Peyer's patch (tissue), 4 donors: ENCODE results near the gene KRT8. TPM values are rescaled to one million over a fixed set of nuclear protein-coding genes. Genes with fewer than 3 reads are reported as not detected.

Source experiments
- DNase-seq, 3 donors: peaks; one replicate each; pipeline ENCODE4 v3.0.0-alpha.2; 2017 to 2019
- H3K27ac ChIP-seq, 4 donors: fragments of 200-600 bp; sonication (generic); one replicate each; pipeline ENCODE4 v1.5.1; 2016 to 2019
- H3K27me3 ChIP-seq, 2 donors: fragments of 200-600 bp; sonication (generic); one replicate each; pipeline ENCODE4 v1.5.1; 2019
- H3K36me3 ChIP-seq, 3 donors: fragments of 200-600 bp; sonication (generic); one replicate each; pipeline ENCODE4 v1.5.1; 2016 to 2019
- H3K4me1 ChIP-seq, 4 donors: fragments of 200-600 bp; sonication (generic); one replicate each; pipeline ENCODE4 v1.5.1; 2016 to 2019
- H3K4me3 ChIP-seq, 4 donors: fragments of 200-600 bp; sonication (generic); 1 replicate in 3 of 4; 2 replicates in 1 of 4; pipeline ENCODE4 v1.5.1; 2016 to 2019; ENCODE audit warnings: mild to moderate bottlenecking in 1 of 4
- H3K9me3 ChIP-seq, 4 donors: fragments of 200-600 bp; sonication (generic); one replicate each; pipeline ENCODE4 v1.5.1; 2016 to 2019; ENCODE audit warnings: mild to moderate bottlenecking in 1 of 4
- CTCF ChIP-seq, 6 experiments: fragments of 450-650 bp in 4 of 6; fragments of 200-600 bp in 2 of 6; sonication (generic) in 1 of 6; IDR thresholded peaks; one replicate each; pipeline ENCODE4 v1.5.1; 2017 to 2019; ENCODE audit warnings: antibody characterized with exemption in 6 of 6, mild to moderate bottlenecking in 3 of 6, moderate library complexity in 1 of 6
- POLR2A ChIP-seq, 2 donors: fragments of 450-650 bp; IDR thresholded peaks; one replicate each; pipeline ENCODE4 v1.5.1; 2017; ENCODE audit warnings: antibody characterized with exemption in 2 of 2, mild to moderate bottlenecking in 2 of 2, moderate library complexity in 2 of 2
- total RNA-seq, 4 donors: library from RNA; depleted of rRNA; stranded (reverse); fragments of >200 nt; gene quantifications; one replicate each; pipeline ENCODE4 v1.1.0, GENCODE V29; 2016

KRT8 gene
- total RNA-seq, 4 donors from 2014 or later: 1,046 to 2,452 (median 2,098) TPM

GRCh38 chr12:52878507-52879393 is 26.1 kb downstream of the KRT8 start:
- Histone ChIP-seq H3K4me1 (peaks cover 0 to 33% (median 4%) of the 10 kb centered on the region in 4 donors), H3K9me3 (no peaks in the 10 kb centered on the region), H3K27ac (no peak overlapping the region), H3K4me3 (peak overlapping the region in 3 of 4 donors; percentile 32 to 48 (median 46)), H3K36me3 (no peaks in the 10 kb centered on the region), H3K27me3 (no peaks in the 10 kb centered on the region)
- no peak for TF ChIP-seq CTCF (IDR thresholded peaks at IDR 0.05)
- no peak for TF ChIP-seq POLR2A (IDR thresholded peaks at IDR 0.05)
- DNase-seq: no peak

- TF ChIP-seq CTCF (IDR thresholded peaks at IDR 0.05) (no peak), POLR2A (IDR thresholded peaks at IDR 0.05) (no peak)
- Histone ChIP-seq H3K27me3 (no peaks in the 10 kb centered on the region), H3K36me3 (no peaks in the 10 kb centered on the region), H3K27ac (no peak overlapping the region), H3K9me3 (no peaks in the 10 kb centered on the region), H3K4me3 (no peak overlapping the region), H3K4me1 (peaks cover 0 to 46% (median 7%) of the 10 kb centered on the region in 4 donors)
- no peak for DNase-seq
Measured at GRCh38 chr12:52877242-52877641, 27.6 kb downstream of the KRT8 start.

GRCh38 chr12:52876372-52876771 is 28.5 kb downstream of the KRT8 start:
- Histone ChIP-seq H3K4me3 (no peak overlapping the region), H3K36me3 (no peaks in the 10 kb centered on the region), H3K9me3 (no peaks in the 10 kb centered on the region), H3K4me1 (peaks cover 0 to 54% (median 7%) of the 10 kb centered on the region in 4 donors), H3K27me3 (no peaks in the 10 kb centered on the region), H3K27ac (no peak overlapping the region)
- TF ChIP-seq POLR2A (IDR thresholded peaks at IDR 0.05): no peak
- TF ChIP-seq CTCF (IDR thresholded peaks at IDR 0.05): no peak
- peak in 1 of 3 donors; percentile 83 for DNase-seq

DNA sequence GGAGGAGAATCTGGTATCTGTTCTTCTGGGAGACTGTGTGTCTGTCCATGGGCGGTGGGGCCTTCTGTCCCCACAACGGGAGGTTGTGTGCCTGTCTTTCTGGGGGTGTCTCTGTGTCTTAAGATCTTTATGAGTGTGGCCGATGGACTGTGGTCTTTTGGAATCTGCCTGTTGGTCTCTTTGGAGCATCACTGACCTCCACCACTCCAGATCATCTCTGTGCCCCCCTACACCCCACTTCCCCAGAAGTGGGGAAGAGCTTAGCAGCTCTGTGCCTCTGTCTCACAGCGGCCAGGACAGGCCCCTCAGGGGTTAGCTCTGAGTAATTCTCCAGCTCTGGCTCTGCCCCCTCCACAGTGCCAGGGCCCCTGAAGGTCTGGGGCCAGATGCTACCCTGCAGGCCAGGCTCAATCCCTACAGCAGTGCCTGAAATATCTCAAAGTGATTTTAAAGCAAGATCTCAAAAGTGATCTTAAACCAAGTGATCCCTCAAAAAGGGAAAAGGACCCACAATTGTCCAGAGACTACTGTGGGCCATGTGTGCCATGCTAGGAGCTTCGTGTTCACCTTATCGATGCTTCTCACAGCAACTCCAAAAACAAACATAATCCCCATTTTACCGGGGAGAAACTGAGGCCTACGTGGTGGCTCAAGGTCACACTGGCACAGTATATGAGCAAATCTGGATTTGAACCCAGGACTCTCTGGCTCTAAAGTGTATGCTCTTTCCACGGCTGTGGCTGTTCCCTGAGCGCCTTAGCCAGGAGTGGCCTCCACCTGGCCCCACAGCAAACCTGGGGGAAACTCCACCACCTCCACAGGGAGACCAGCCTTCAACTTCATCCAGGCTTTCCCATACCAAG is 30.1 kb downstream of the KRT8 start:
- Histone ChIP-seq H3K27me3 (no peaks in the 10 kb centered on the region), H3K36me3 (no peaks in the 10 kb centered on the region), H3K9me3 (no peaks in the 10 kb centered on the region), H3K4me3 (peak overlapping the region; percentile 48 to 52 (median 51)), H3K4me1 (peaks cover 4 to 68% (median 9%) of the 10 kb centered on the region in 4 donors), H3K27ac (peak overlapping the region in 3 of 4 donors; percentile 63 to 89 (median 74))
- no peak for TF ChIP-seq CTCF (IDR thresholded peaks at IDR 0.05)
- TF ChIP-seq POLR2A (IDR thresholded peaks at IDR 0.05): no peak
- DNase-seq: no peak

DNA sequence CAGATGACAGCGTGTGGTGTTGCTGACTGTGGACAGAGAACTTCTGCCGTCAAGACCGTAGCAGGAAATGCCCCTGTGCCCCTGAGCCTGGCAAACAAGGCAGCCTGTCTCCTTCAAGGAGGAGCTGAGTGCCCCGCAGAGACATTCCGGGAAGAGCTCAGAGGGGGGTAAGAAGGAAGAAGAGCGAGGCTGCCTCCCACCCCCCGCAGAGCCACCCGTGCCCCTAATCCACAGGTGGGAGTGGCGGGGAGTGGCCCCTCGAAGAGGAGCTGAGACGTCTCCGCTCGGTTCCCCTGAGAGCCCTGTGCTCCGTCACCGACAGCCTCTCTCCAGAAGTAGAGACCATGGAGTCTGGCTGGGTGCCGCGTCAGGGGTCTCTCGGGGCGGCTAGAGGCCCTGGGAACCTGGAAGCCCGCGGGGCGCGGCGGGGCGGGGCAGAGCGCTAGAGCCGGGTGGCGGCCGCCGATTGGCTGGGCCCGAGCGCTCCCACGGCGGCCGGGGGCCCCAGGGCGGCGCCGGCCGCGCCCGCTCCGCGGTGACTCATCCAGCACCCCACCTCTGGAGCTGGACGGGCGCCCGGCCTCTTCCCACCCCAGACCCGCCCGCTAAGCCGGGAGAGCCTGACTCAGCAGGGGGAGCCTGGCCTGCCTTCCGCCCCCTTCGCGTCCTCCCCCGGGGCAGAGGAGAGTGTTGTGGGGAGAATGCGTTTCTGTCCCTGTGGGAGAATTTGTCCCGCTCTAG is 30.9 kb downstream of the KRT8 start:
- no peaks in the 10 kb centered on the region for H3K36me3 ChIP-seq
- peak; percentile 34 to 95 (median 88) for DNase-seq
- H3K4me1 ChIP-seq: peaks cover 4 to 60% (median 7%) of the 10 kb centered on the region in 4 donors
- no peaks in the 10 kb centered on the region for H3K9me3 ChIP-seq
- H3K27ac ChIP-seq: peak overlapping the region; percentile 60 to 89 (median 79)
- TF ChIP-seq POLR2A (IDR thresholded peaks at IDR 0.05) (no peak), CTCF (IDR thresholded peaks at IDR 0.05) (no peak)
- H3K27me3 ChIP-seq: no peaks in the 10 kb centered on the region
- peak overlapping the region; percentile 48 to 52 (median 51) for H3K4me3 ChIP-seq
